Uterus (tissue), 4 donors: ENCODE measurements around the gene MXD3. TPM values are rescaled to one million over a fixed set of nuclear protein-coding genes. Genes with fewer than 3 reads are reported as not detected.

Experiments
- DNase-seq, 2 donors: peaks; one replicate each; pipeline ENCODE4 v3.0.0-alpha.2; 2019 to 2020
- H3K27ac ChIP-seq, 2 donors: fragments of 200-600 bp; sonication (generic); 1 replicate in 1 of 2; 2 replicates in 1 of 2; pipeline ENCODE4 v1.5.1; 2016 to 2018
- H3K27me3 ChIP-seq, 2 donors: fragments of 200-600 bp; sonication (generic); one replicate each; pipeline ENCODE4 v1.5.1; 2018 to 2019; ENCODE audit warnings: control low read depth in 1 of 2
- H3K36me3 ChIP-seq, 2 donors: fragments of 200-600 bp; sonication (generic); one replicate each; pipeline ENCODE4 v1.5.1; 2019; ENCODE audit warnings: control low read depth in 1 of 2
- H3K4me1 ChIP-seq, 2 donors: fragments of 200-600 bp; sonication (generic); one replicate each; pipeline ENCODE4 v1.5.1; 2018 to 2019; ENCODE audit warnings: control low read depth in 1 of 2
- H3K4me3 ChIP-seq, 2 donors: fragments of 200-600 bp; sonication (generic); 1 replicate in 1 of 2; 2 replicates in 1 of 2; pipeline ENCODE4 v1.5.1; 2018 to 2019; ENCODE audit warnings: mild to moderate bottlenecking in 1 of 2
- H3K9me3 ChIP-seq, 2 donors: fragments of 200-600 bp; sonication (generic); one replicate each; pipeline ENCODE4 v1.5.1; 2019; ENCODE audit warnings: control low read depth in 1 of 2
- CTCF ChIP-seq, 4 experiments: fragments of 200-600 bp in 2 of 4; fragments of 450-650 bp in 2 of 4; sonication (generic) in 2 of 4; IDR thresholded peaks; one replicate each; pipeline ENCODE4 v1.5.1; 2016 to 2019; ENCODE audit warnings: antibody characterized with exemption in 4 of 4, mild to moderate bottlenecking in 2 of 4, moderate library complexity in 1 of 4
- POLR2A ChIP-seq, 2 donors: fragments of 450-650 bp; IDR thresholded peaks; one replicate each; pipeline ENCODE4 v1.6.1; 2016; ENCODE audit warnings: antibody characterized with exemption in 2 of 2, mild to moderate bottlenecking in 1 of 2, moderate library complexity in 1 of 2
- intact Hi-C: fragments of 100-400 bp; cut with DNase I; formaldehyde crosslinking; loops from one replicate; pipeline ENCODE4 v1.15.1; 2023; ENCODE audit warnings: low total_unique reads
- total RNA-seq, 4 donors: library from RNA; depleted of rRNA in 3 of 4; stranded (reverse); fragments of >200 nt in 3 of 4; gene quantifications; one replicate each; pipeline versions ENCODE4 v1.1.0 to v1.2.4, GENCODE V29; 2014 to 2023
- donor health status: DM: yes; HTN: yes; CAD: no.

MXD3 gene
- total RNA-seq, 4 donors from 2014 or later, result 0.51 to 29.0 (median 6.8) TPM

- H3K4me1 ChIP-seq, result no peaks in the 10 kb centered on the region
- DNase-seq, result no peak
- H3K27ac ChIP-seq, result no peak overlapping the region
- no peaks in the 10 kb centered on the region for H3K9me3 ChIP-seq
- intact Hi-C loops, result no loop called here
- no peaks in the 10 kb centered on the region for H3K36me3 ChIP-seq
- TF ChIP-seq POLR2A (IDR thresholded peaks at IDR 0.05), result no peak
- no peak for TF ChIP-seq CTCF (IDR thresholded peaks at IDR 0.05)
- H3K27me3 ChIP-seq, result no peaks in the 10 kb centered on the region
- H3K4me3 ChIP-seq, result no peak overlapping the region
Measured at GRCh38 chr5:177335701-177336065, 24.0 kb upstream of the MXD3 start.

GRCh38 chr5:177334781-177335700 is 23.3 kb upstream of the MXD3 start:
- no peaks in the 10 kb centered on the region for H3K9me3 ChIP-seq
- no peaks in the 10 kb centered on the region for H3K4me1 ChIP-seq
- TF ChIP-seq CTCF (IDR thresholded peaks at IDR 0.05), result no peak
- no peak for TF ChIP-seq POLR2A (IDR thresholded peaks at IDR 0.05)
- H3K4me3 ChIP-seq, result no peak overlapping the region
- H3K36me3 ChIP-seq, result no peaks in the 10 kb centered on the region
- intact Hi-C loops, result no loop called here
- no peak for DNase-seq
- H3K27ac ChIP-seq, result no peak overlapping the region
- H3K27me3 ChIP-seq, result no peaks in the 10 kb centered on the region

- Histone ChIP-seq H3K9me3 (no peaks in the 10 kb centered on the region), H3K4me1 (no peaks in the 10 kb centered on the region), H3K27me3 (no peaks in the 10 kb centered on the region), H3K4me3 (no peak overlapping the region), H3K36me3 (no peaks in the 10 kb centered on the region), H3K27ac (no peak overlapping the region)
- intact Hi-C loops, result no loop called here
- TF ChIP-seq POLR2A (IDR thresholded peaks at IDR 0.05) (no peak), CTCF (IDR thresholded peaks at IDR 0.05) (no peak)
- DNase-seq, result no peak
Measured at GRCh38 chr5:177334155-177334551, 22.5 kb upstream of the MXD3 start.

GRCh38 chr5:177333420-177334154 is 21.9 kb upstream of the MXD3 start:
- Histone ChIP-seq H3K36me3 (no peaks in the 10 kb centered on the region), H3K27ac (no peak overlapping the region), H3K9me3 (no peaks in the 10 kb centered on the region), H3K27me3 (no peaks in the 10 kb centered on the region), H3K4me3 (no peak overlapping the region), H3K4me1 (no peaks in the 10 kb centered on the region)
- TF ChIP-seq CTCF (IDR thresholded peaks at IDR 0.05) (no peak), POLR2A (IDR thresholded peaks at IDR 0.05) (no peak)
- intact Hi-C loops, result no loop called here
- no peak for DNase-seq

- no peaks in the 10 kb centered on the region for H3K4me1 ChIP-seq
- H3K27me3 ChIP-seq, result no peaks in the 10 kb centered on the region
- H3K27ac ChIP-seq, result no peak overlapping the region
- TF ChIP-seq CTCF (IDR thresholded peaks at IDR 0.05), result no peak
- TF ChIP-seq POLR2A (IDR thresholded peaks at IDR 0.05), result no peak
- intact Hi-C loops, result no loop called here
- no peak for DNase-seq
- no peaks in the 10 kb centered on the region for H3K36me3 ChIP-seq
- no peak overlapping the region for H3K4me3 ChIP-seq
- no peaks in the 10 kb centered on the region for H3K9me3 ChIP-seq
Measured at GRCh38 chr5:177332896-177333260, 21.2 kb upstream of the MXD3 start.
